LHCN-M2 (cell line): ENCODE data around the gene VTA1. TPM values are rescaled to one million over a fixed set of nuclear protein-coding genes. Genes with fewer than 3 reads are reported as not detected.
A peak's percentile ranks its signal among the peaks of the same experiment; 100 is the strongest.
"Not testable (repeated sequence)": the region's sequence is repeated elsewhere in the genome, so short reads cannot be mapped to it uniquely, and the experiment has no call there.

Experiments
- DNase-seq: peaks from one replicate; pipeline ENCODE4 v3.0.0-alpha.2; 2012; ENCODE audit warnings: low read depth
- polyA plus RNA-seq: library from polyadenylated mRNA; unstranded; fragments of >200 nt; gene quantifications from one replicate; pipeline ENCODE4 v1.2.1, GENCODE V29; 2012; ENCODE audit warnings: missing spikeins
- total RNA-seq: library from RNA; depleted of rRNA; stranded (reverse); fragments of >200 nt; gene quantifications from 2 replicates; pipeline ENCODE4 v1.2.3, GENCODE V29; 2014; rRNA removed

VTA1 gene, protein sequence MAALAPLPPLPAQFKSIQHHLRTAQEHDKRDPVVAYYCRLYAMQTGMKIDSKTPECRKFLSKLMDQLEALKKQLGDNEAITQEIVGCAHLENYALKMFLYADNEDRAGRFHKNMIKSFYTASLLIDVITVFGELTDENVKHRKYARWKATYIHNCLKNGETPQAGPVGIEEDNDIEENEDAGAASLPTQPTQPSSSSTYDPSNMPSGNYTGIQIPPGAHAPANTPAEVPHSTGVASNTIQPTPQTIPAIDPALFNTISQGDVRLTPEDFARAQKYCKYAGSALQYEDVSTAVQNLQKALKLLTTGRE
- 72.8 and 82.8 TPM in 2 replicates for total RNA-seq
- polyA plus RNA-seq = 32.0 TPM

DNA sequence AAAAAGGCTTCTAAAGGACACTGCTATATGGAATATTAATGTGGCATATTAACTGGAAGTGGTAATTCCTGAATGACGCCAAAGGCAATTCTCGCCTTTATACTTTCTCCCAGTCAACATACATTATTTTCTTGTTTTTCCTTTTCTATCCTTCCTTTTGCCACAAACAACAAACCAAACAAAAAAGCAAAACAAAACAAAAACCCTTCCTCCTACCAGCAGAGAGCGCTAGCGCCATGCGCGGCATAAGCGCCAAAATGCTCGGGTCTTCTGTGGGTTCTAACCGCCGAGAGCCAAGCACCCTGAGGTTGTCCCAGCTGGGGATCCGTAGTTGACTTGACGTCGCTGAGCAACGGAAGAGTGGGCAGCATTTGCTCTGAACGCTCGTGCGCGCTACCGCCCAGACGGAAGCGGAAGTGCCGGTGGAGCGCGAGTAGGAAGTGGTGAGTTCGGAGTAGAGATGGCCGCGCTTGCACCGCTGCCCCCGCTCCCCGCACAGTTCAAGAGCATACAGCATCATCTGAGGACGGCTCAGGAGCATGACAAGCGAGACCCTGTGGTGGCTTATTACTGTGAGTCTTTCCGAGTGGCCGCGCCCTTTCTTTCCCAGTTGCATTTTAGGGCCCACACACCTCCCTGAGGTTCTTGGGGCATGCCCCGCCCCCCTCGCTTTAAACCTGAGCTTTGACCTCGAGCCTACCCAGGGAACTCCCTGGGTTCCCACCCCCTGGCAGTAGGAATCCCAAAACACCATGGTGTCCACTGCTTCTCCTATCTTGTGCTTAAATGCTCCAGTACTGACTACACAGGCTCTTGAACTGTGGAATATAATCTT is at the start of gene VTA1, which contains the start of gene NMBR:
VTA1 (plus strand) TSS at position 436 of the 835 bp plus-strand sequence; CDS start at position 461, 25 bp downstream.
NMBR (minus strand) TSS at position 295 of the 835 bp plus-strand sequence. CDS start 58,464 bp downstream, outside the sequence.
- DNase-seq = peak; percentile 99

DNA sequence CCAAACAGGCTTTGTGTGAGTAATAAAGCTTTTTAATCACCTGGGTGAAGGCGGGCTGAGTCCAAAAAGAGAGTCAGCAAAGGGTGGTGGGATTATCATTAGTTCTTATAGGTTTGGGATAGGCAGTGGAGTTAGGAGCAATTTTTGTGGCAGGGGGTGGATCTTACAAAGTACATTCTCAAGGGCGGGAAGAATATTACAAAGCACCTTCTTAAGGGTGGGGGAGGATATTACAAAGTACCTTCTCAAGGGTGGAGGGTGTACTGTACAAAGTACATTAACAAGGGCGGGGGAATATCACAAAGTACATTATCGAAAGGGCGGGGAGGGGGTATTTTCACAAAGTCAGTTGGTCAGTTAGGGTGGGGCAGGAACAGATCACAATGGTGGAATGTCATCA is 42.2 kb upstream of the VTA1 start:
- not testable (repeated sequence) for DNase-seq

DNA sequence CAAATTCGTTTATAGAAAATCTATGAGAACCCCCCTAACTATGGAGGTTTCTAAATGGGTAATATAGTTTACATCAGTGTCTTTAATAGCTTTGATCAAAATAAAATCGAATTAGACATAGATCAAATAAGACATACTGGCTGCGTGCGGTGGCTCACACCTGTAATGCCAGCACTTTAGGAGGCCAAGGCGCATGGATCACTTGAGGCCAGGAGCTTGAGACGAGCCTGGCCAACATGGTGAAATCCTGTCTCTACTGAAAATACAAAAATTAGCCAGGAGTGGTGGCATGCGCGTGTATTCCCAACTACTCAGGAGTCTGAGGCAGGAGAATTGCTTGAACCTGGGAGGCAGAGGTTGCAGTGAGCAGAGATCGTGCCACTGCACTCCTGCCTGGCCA is 36.2 kb upstream of the VTA1 start:
- DNase-seq = not testable (repeated sequence)

DNA sequence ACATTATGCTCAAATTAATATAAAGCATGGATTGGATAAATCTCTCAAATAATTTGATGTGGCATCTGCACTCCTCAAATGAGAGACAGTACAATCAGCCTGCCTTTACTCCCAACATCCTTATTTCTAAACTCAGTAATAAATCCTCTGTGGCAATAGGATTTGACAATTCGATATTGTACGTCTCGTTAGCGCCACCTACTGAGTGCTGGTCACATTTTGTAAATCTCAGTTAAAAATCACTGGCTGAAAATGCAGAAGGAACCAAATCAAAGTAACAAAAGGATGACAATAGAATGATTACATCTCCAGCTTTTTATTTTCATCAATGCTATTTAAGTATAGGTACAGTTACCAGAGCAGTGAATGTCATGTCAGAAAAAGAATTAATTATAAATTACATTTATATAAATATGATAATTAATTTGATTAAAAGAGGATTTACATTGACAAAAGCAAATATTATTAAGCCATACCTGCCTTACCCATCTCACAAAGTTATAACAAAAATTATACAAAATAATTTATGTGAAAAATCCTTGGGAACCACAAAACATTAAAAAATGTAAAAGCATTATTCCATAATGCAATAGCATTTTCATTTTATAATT is 34.5 kb upstream of the VTA1 start:
- peak; percentile 72 for DNase-seq

DNA sequence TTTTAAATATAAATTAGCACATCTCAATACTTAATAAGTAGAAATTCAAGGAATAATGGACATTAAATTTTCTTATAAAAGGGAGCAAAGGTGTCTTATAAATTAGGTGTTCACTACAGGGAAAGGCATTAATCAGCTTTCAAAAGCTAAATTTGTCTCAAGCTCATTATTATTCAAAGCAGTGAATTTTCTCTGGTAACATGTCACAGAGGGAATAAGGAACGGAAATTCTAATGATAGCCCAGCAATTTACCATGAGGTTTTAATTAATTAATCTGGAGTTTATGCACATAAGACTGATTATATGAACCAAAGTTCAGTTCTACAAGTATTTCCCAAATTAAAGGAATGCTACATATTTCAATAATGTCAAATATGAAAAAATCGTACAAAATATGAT is 29.7 kb upstream of the VTA1 start:
- no peak for DNase-seq

DNA sequence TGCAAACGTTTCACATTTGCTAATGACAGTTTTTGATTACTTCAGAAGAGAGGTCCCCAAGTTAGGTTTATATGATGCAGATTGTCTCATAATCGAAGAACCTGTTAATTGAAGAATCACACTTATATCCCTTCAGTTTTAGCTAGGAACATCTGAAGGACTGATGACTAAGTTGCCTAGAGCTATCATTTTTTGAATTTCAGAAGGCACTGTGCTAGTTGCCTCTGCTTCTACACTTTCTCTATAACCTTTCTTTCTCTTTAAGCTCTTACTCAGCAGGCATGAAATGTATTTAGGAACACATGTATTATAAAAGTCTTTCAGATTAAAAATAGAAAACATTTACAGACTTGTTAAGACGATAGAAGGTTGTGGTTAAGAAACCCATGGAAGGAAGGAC is 28.7 kb upstream of the VTA1 start:
- DNase-seq = no peak

DNA sequence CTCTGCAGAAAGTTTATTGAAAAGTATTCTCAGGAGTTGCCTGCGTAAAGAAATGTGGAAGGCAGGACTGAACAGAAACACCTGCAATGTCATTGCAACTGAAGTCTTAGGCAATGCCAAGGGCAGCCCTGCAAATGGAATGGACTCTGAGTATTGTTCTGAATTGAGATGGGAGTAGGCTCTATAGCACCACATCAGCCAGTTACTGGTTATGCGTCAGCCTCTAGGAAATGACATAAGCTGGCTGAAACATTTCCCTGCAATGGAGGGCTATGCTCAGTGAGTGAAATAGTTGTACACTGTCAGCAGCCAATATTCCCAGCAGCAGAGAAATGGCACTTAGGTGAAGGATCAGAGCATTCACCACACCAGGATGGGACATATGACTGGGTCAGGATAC is 28.1 kb upstream of the VTA1 start:
- DNase-seq = no peak

DNA sequence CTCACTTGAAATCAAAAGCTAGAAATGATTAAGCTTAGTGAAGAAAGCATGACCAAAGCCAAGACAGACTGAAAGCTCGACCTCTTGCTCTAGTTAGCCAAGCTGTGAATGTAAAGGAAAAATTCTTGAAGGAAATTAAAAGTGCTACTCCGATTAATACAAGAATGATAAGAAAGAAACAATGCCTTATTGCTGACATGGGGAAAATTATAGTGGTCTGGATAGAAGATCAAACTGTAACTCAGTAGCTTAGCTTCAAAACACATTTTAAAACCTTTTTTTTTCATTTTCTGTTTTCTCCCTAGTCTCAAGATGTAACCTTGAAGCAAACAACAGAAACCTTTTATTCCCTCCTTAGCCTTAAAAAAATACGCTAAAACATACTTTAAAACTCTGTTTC is 25.7 kb upstream of the VTA1 start:
- no peak for DNase-seq

DNA sequence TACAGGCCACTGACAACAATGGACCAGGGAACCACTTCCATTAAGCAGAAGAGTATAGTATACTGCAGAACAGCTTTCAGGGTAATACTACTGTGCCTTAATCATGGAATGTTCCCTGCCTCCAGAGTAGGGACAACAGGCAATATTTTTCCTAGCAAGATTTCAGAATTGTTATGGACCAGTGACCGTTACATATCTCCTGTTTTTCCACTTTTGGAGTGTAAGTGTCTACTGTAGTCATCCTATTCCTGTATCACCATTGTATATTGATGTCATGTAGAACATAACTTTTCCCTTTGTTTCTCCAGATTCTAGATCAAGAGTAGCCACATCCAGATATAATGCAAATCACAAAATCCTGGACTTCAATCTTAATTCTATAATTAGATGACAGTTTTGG is 16.2 kb upstream of the VTA1 start:
- DNase-seq = no peak

DNA sequence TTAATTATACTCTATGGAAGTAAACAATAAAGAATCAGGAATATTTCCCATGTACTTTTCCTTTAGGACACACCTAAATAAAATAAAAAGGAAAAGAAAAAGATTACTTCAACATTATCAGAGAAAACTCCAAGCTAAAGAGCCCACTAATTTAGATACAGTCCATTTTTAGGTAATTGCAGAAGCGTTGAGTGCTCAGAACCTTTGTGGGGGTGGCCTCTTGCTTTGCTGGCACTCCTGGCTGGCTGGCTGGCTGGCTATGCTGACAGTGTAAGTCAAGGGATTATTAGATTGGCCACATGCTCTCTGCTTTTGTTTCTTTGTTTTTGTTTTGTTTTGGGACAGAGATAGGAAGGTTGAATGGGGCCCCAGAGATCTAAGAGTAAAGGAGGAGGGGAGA is 14.4 kb upstream of the VTA1 start, which contains the start of gene GJE1:
GJE1 (plus strand) TSS at position 301 of the 400 bp plus-strand sequence. CDS start 234 bp downstream, outside the sequence.
- no peak for DNase-seq

DNA sequence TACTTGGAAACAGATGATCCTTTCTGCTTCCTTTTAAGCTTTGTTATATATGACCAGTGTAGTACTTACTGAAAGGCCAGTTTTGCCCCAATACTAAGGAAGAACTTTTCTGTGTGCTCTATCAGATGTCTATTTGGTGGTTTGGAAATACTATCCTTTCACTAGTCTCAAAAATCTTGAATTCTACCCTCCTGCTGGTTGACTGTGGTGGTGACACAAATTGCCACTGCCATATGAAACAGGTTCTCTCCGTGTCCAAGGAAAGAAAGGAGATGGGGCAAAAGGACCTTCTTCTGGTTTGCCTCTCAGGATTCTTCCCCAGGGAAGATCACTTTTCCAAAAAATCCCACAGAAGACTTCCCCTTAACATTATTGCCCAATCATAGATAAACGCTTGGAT is 8.2 kb upstream of the VTA1 start:
- DNase-seq = no peak

DNA sequence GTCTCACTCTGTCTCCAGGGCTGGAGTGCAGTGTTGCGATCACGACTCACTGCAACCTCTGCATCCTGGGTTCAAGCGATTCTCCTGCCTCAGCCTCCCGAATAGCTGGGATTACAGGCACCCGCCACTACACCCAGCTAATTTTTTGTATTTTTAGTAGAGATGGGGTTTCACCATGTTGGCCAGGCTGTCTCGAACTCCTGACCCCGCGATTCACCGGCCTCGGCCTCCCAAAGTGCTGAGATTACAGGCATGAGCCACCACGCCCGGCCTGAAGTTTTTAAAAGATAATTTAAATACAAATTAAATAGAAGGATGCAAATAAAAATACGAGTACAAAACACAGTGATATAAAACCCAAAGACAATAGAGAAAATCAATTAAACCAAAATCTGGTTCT is 5.5 kb upstream of the VTA1 start:
- DNase-seq = not testable (repeated sequence)

DNA sequence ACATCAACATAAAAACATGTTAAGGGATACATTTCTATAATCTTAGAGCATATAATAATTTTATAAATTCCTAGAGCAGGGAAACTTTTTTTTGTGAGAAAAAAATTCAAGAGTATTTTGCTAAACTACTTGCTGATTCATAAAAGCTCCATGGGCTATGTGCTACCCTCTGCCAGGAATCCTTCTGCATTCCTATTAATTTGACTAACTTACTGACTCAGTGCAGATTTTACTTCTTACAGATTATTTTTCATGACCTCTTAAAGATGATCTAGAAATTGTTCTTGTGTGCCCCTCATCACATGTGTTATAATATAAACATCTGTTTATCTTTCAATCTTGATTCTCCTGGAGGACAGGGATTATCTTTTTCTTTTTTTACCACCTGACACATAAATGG is 5.7 kb downstream of the VTA1 start:
- peak; percentile 49 for DNase-seq

DNA sequence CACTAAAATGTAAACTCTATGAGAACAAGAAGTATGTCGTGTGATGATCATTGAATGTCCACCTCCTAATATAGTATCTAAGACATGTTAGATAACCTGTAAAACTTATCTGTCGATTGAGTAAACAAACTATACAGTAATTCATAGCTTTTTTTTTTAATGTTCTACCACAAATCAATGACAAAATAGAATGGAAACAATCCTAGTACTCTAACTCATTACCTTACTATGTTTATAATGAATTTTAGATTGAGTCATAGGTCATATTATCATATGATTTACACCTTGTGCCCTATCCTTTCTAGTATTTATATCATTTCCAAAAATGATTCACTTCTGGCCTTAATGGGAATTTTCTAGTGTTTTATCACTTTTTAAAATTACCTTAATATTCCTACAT is 6.1 kb downstream of the VTA1 start:
- DNase-seq = no peak

DNA sequence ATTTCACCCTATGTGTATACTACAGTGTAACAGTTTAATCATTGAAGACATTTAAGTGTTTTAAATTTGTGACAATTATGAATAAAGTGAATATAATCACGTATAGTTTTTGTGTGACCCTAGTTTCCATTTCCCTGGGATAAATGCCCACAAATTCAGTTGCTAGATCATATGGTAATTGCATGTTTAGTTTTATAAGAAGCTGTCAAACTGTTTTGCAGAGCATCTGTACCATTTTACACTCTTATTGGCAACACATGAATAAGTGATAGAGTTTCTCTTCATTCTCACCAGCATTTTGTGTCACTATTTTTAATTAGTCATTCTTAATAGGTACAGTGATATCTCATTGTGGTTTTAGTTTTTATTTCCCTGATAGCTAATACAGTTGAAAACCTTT is 7.3 kb downstream of the VTA1 start:
- no peak for DNase-seq

DNA sequence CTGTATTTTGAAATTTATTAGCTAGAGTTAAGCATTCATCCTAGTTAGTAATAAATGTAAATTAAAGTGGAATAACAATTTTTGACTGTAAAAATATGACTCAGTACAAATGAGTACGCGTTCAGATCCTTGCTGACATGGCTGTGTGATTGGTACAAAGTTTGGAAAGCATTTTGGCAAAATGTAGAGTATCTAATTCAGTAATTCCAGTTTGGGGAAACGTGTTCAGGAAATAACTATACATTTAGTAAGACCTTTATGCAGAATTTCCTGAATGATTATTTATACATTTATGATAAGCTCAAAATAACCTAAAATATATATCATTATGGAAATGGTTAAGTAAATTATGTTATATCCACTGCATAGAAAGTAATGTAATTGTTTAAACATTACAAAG is 8.0 kb downstream of the VTA1 start:
- DNase-seq = no peak

DNA sequence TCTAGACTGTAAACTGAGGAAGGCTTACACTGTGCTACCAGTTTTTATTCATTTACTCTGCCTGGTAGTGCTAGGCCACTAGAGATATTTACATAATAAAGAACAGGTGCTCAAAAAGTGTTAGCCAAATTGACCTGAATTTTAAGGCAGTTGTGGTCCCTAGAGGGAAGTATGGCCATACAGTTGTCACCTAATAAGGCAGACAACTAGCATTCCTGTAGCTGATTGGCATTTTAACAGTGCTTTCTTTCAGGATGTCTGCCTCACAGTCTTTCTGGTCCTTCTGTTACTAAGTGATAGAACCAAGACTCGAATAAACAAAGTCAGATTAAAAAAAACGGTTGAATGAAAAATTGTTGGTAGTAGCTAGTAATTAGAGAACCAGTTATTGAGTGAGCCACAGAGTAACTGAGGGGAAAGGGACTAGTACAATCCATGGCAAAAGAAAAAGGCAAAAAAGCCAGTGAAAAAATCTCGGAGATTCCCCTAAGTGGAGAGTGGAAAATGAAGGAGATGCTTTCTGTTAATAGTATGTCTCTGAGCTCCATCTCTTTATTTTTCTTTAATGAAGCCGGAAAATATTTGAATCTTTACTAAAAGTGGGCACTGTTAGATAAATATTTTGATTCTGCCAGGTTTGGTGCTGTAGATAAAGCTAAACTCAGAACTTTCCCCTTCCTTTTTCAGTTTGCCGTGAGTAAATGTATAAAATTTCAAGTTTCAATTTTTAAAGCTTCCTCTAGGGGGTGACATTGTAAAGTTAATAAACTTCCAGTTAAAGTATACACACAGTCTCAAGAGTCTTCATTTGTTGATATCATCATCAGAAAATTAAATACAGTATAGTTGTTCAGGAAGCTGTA is 9.1 kb downstream of the VTA1 start:
- DNase-seq = peak; percentile 20

DNA sequence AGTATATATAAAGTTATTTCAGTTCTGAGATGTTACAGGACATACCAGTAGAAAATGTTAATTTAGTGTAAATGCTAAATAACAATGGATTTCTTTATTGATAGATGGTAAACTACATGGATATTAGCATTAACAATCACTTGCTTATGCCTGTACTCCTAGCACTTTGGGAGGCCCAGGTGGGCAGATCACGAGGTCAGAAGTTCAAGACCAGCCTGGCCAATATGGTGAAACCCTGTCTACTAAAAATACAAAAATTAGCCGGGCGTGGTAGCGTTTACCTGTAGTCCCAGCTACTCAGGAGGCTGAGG is 9.7 kb downstream of the VTA1 start:
- not testable (repeated sequence) for DNase-seq

DNA sequence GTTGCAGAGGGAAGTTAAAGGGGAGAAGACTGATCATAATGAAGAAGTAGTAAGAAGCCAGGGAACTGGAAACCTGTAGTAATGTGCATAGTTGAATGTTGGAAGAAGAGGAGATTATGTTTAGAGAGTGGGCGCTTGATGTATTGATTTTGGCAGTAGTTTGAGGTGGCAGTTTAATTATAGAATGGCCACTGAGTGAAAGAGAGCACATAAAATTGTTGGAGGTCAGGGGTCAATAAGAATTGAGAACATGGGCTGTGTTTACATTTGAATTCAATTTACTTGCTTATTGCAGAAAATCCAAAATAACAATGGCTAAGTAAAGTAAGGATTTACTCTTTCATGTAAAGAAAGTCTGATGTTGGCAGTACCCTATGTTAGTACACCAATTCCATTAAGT is 15.7 kb downstream of the VTA1 start:
- DNase-seq = no peak

DNA sequence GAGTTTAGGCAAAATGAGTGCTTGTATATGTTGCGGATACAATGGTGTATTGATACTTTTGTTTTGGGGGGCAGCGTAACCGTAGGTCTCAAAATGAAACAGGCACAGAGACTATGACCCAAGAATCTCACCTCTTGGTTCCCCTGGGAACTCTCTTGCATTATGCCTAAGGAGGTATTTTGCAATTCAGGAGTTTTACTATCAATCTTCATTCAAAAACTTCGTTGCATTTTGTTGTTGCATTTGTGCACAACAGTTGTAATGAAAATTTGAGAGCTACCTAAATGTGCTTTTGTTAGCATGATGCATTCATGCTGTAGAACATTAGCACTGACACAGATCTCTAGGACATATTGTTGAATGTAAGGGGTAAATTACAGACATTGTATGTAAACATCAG is 18.2 kb downstream of the VTA1 start:
- no peak for DNase-seq

DNA sequence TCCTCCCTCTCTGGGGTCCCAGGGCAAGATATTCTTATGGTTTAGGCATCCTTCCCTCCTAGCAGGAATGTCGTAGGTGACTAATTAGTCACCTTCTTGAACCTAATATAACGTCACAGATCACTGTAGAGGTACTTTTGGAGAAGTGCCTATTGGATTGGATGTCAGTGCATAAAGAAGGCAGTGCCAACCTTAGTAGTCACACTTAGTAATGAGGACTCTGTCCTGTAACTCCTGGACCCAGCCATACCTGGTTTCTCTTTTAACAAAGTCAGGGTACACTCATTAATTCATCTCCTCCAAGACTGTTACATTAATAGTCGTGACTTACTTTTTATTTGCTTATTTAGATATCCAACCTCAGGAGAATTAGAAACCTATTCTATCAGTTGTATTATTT is 20.0 kb downstream of the VTA1 start:
- no peak for DNase-seq
